Neutrophil (primary cell): ENCODE data around the gene SNCAIP.

ENCODE experiments used
- H3K27ac ChIP-seq: fragments of 200-600 bp; sonication (generic); 2 replicates; pipeline ENCODE4 v1.5.1; 2016; ENCODE audit warnings: mild to moderate bottlenecking, moderate library complexity
- H3K27me3 ChIP-seq: fragments of 200-600 bp; sonication (generic); 2 replicates; pipeline ENCODE4 v1.6.0; 2016; ENCODE audit warnings: mild to moderate bottlenecking
- H3K36me3 ChIP-seq: fragments of 200-600 bp; sonication (generic); 2 replicates; pipeline ENCODE4 v1.5.1; 2017
- H3K4me1 ChIP-seq, 2 experiments: fragments of 200-600 bp in 1 of 2; sonication (generic) in 1 of 2; 1 replicate in 1 of 2; 2 replicates in 1 of 2; pipeline versions ENCODE4 v1.5.1 to v1.6.1; 2013 to 2016; ENCODE audit warnings: low read depth in 1 of 2, low read length in 1 of 2, mild to moderate bottlenecking in 1 of 2, moderate library complexity in 1 of 2; ENCODE audit not compliant: control insufficient read depth in 1 of 2, insufficient read depth in 1 of 2
- H3K4me3 ChIP-seq, 2 experiments: fragments of 200-600 bp in 1 of 2; sonication (generic) in 1 of 2; 1 replicate in 1 of 2; 2 replicates in 1 of 2; pipeline ENCODE4 v1.5.1; 2013 to 2016; ENCODE audit warnings: low read depth in 1 of 2, low read length in 1 of 2, mild to moderate bottlenecking in 1 of 2, moderate library complexity in 1 of 2
- H3K9me3 ChIP-seq: fragments of 200-600 bp; sonication (generic); 2 replicates; pipeline ENCODE4 v1.5.1; 2016
- TF ChIP-seq, protein P1 (sequence below): fragments of 200-600 bp; sonication (generic); IDR thresholded peaks from 2 replicates; pipeline ENCODE4 v1.5.1; 2016; ENCODE audit warnings: antibody characterized with exemption

The SNCAIP gene

DNA sequence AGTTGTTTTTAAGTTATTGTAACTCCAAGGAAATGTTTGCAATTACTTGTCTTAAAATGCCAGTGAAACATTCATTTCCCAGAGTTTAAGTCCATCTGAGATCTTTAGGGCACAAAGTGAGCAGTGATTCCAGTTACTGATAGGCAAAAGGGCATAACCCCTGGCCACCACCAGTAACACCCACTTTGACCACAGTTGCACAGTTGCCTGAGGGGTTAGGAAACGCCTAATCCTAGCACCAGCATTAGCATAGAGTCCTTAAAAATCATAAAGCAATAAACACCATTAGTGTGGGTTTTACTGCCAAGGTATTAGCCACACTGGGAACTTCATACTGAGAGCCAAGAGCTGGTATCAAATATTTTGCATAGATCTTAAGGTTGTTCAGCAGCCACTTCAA lies 143.9 kb downstream of the SNCAIP start:
- Histone ChIP-seq H3K4me3 (no peak overlapping the region), H3K9me3 (no peaks in the 10 kb centered on the region), H3K27me3 (no peaks in the 10 kb centered on the region), H3K36me3 (no peaks in the 10 kb centered on the region), H3K4me1 (no peaks in the 10 kb centered on the region), H3K27ac (no peak overlapping the region)
- TF ChIP-seq, protein P1, sequence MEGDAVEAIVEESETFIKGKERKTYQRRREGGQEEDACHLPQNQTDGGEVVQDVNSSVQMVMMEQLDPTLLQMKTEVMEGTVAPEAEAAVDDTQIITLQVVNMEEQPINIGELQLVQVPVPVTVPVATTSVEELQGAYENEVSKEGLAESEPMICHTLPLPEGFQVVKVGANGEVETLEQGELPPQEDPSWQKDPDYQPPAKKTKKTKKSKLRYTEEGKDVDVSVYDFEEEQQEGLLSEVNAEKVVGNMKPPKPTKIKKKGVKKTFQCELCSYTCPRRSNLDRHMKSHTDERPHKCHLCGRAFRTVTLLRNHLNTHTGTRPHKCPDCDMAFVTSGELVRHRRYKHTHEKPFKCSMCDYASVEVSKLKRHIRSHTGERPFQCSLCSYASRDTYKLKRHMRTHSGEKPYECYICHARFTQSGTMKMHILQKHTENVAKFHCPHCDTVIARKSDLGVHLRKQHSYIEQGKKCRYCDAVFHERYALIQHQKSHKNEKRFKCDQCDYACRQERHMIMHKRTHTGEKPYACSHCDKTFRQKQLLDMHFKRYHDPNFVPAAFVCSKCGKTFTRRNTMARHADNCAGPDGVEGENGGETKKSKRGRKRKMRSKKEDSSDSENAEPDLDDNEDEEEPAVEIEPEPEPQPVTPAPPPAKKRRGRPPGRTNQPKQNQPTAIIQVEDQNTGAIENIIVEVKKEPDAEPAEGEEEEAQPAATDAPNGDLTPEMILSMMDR = no peak

DNA sequence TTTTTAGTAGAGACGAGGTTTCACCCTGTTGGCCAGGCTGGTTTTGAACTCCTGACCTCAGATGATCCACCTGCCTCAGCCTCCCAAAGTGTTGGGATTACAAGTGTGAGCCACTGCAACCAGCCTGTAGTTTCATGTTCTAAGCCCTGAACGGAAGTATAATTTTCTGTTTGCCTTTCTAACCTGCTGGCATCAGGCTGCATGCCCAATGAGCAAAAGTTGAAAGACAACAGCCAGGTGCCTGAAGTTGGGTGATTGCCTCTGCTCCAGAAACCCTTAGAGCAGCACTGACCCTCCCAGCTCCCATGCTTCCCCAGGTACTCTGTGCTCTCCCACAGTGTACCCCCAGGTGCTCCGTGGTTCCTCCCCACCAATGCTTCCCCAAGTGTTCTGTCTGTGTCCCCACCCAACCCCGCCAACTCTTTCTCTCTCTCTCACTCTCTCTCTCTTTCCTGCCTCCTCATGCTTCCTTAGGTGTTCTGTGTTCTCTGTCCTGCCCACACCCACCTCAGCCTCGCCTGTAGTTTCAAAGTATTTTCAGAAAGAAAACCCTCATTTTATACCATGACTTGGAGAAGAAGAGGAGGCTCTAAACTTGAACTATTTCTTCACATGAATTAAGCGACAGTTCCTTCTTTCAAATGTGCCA lies 145.3 kb downstream of the SNCAIP start:
- Histone ChIP-seq H3K27me3 (no peaks in the 10 kb centered on the region), H3K4me1 (no peaks in the 10 kb centered on the region), H3K9me3 (no peaks in the 10 kb centered on the region), H3K4me3 (no peak overlapping the region), H3K27ac (no peak overlapping the region), H3K36me3 (no peaks in the 10 kb centered on the region)
- TF ChIP-seq, protein P1 = no peak

DNA sequence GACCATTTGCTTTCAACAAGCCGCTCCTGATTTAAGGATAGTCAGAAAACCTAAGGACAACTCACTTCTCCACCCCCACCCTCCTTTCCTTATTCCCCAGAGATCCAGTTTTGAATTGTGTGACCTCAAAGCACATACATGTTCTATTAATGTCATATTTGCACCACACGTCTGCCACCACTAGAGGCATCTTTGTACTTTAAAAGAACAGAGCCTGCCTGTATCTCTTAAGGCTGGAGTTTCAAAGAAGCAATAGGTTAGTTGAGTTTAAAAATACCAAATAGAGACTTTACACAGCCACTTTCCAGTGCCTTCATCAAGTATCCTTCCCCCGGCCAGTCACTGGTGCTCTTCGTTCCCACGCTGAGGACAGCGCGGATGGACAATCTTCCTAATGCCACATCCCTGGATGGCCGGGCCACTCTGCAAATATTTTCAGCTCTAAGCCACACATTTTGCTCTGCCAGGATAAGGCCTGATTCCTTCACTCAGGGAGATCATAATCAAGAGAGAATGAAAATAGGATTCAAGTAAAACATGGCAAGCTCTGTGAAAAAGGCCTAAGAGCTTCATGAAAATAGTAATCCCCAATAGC lies 146.3 kb downstream of the SNCAIP start:
- Histone ChIP-seq H3K27ac (no peak overlapping the region), H3K9me3 (no peaks in the 10 kb centered on the region), H3K36me3 (no peaks in the 10 kb centered on the region), H3K27me3 (no peaks in the 10 kb centered on the region), H3K4me3 (no peak overlapping the region), H3K4me1 (no peaks in the 10 kb centered on the region)
- TF ChIP-seq, protein P1 = no peak

DNA sequence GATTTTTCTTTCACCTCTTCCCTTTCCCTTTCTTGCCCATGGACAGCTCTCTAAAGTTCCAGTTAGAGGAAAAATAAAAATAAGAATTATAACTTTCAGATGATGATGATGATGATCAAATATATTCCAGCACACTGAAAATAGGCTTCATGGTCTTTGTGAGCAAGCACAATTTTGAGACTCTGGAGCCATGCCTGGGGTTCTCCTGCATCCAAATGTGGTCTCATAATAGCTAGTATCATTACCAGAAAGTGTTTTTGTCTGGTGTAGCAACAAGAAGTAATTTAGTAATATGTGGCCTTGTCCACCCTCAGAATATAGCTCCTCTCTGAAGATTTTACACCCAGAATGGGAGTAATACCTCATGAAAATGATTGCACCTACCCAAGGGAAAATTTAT lies 150.4 kb downstream of the SNCAIP start:
- no peak overlapping the region for H3K27ac ChIP-seq
- H3K9me3 ChIP-seq = no peaks in the 10 kb centered on the region
- no peaks in the 10 kb centered on the region for H3K4me1 ChIP-seq
- H3K36me3 ChIP-seq = no peaks in the 10 kb centered on the region
- no peak overlapping the region for H3K4me3 ChIP-seq
- TF ChIP-seq, protein P1 = no peak
- H3K27me3 ChIP-seq = no peaks in the 10 kb centered on the region

DNA sequence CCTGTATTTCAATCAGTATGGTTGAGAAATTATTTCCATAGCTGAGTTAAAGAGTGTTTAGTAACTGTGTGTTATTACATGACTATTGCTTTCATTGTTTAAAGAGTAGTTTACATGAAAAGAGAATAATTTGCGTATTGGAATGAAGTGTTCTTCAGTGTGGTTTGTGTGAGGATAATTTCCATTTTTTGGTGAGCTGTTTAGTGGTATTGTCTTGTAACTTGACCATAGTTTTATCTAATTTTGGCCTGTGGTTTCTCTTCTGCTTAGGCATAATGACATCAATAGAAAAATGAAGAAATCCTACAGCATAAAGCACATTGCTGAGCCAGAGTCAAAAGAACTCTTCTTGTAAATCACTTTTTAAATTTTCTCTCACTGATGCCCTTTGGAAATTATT lies 151.2 kb downstream of the SNCAIP start:
- Histone ChIP-seq H3K9me3 (no peaks in the 10 kb centered on the region), H3K36me3 (no peaks in the 10 kb centered on the region), H3K27ac (no peak overlapping the region), H3K27me3 (no peaks in the 10 kb centered on the region), H3K4me1 (no peaks in the 10 kb centered on the region), H3K4me3 (no peak overlapping the region)
- TF ChIP-seq, protein P1 = no peak
